ENCODE measurements around the gene OSBPL8.
"Not testable (repeated sequence)": the region's sequence is repeated elsewhere in the genome, so short reads cannot be mapped to it uniquely, and the experiment has no call there.

The OSBPL8 gene

GRCh38 chr12:76420222-76420621 is 139.3 kb downstream of the OSBPL8 start:
- no peak for DNase-seq (ENCODE audit: low read depth)

GRCh38 chr12:76417116-76417515 is 142.5 kb downstream of the OSBPL8 start:
- DNase-seq (ENCODE audit: low read depth) = no peak

GRCh38 chr12:76413121-76413520 is 146.4 kb downstream of the OSBPL8 start:
- no peak for DNase-seq (ENCODE audit: low read depth)

GRCh38 chr12:76410781-76411180 is 148.8 kb downstream of the OSBPL8 start:
- no peak for DNase-seq (ENCODE audit: low read depth)

- DNase-seq (ENCODE audit: low read depth) = no peak
Observed at GRCh38 chr12:76410371-76410770, 149.2 kb downstream of the OSBPL8 start.

GRCh38 chr12:76409074-76409473 is 150.5 kb downstream of the OSBPL8 start:
- DNase-seq (ENCODE audit: low read depth) = no peak

GRCh38 chr12:76407710-76408109 is 151.9 kb downstream of the OSBPL8 start:
- DNase-seq (ENCODE audit: low read depth) = no peak

GRCh38 chr12:76402259-76402658 is 157.3 kb downstream of the OSBPL8 start:
- no peak for DNase-seq (ENCODE audit: low read depth)

GRCh38 chr12:76400136-76400535 is 159.4 kb downstream of the OSBPL8 start:
- DNase-seq (ENCODE audit: low read depth) = no peak

GRCh38 chr12:76399040-76399439 is 160.5 kb downstream of the OSBPL8 start:
- DNase-seq (ENCODE audit: low read depth) = no peak

GRCh38 chr12:76398106-76398505 is 161.5 kb downstream of the OSBPL8 start:
- DNase-seq (ENCODE audit: low read depth) = no peak

GRCh38 chr12:76391461-76391860 is 168.1 kb downstream of the OSBPL8 start:
- no peak for DNase-seq (ENCODE audit: low read depth)

GRCh38 chr12:76387614-76388013 is 172.0 kb downstream of the OSBPL8 start:
- no peak for DNase-seq (ENCODE audit: low read depth)

GRCh38 chr12:76384560-76384959 is 175.0 kb downstream of the OSBPL8 start:
- no peak for DNase-seq (ENCODE audit: low read depth)

- no peak for DNase-seq (ENCODE audit: low read depth)
Observed at GRCh38 chr12:76383988-76384387, 175.6 kb downstream of the OSBPL8 start.

GRCh38 chr12:76379261-76379660 is 180.3 kb downstream of the OSBPL8 start:
- DNase-seq (ENCODE audit: low read depth) = no peak

GRCh38 chr12:76376876-76377275 is 182.7 kb downstream of the OSBPL8 start:
- not testable (repeated sequence) for DNase-seq (ENCODE audit: low read depth)

- DNase-seq (ENCODE audit: low read depth) = no peak
Observed at GRCh38 chr12:76375939-76376338, 183.6 kb downstream of the OSBPL8 start.

GRCh38 chr12:76375470-76375869 is 184.1 kb downstream of the OSBPL8 start:
- no peak for DNase-seq (ENCODE audit: low read depth)

- no peak for DNase-seq (ENCODE audit: low read depth)
Observed at GRCh38 chr12:76374386-76375020, 185.1 kb downstream of the OSBPL8 start.

GRCh38 chr12:76368230-76368629 is 191.3 kb downstream of the OSBPL8 start:
- DNase-seq (ENCODE audit: low read depth) = no peak

- DNase-seq (ENCODE audit: low read depth) = no peak
Observed at GRCh38 chr12:76366163-76366562, 193.4 kb downstream of the OSBPL8 start.

GRCh38 chr12:76364131-76364530 is 195.4 kb downstream of the OSBPL8 start:
- DNase-seq (ENCODE audit: low read depth) = not testable (repeated sequence)

GRCh38 chr12:76360316-76360715 is 199.3 kb downstream of the OSBPL8 start:
- no peak for DNase-seq (ENCODE audit: low read depth)

- no peak for DNase-seq (ENCODE audit: low read depth)
Observed at GRCh38 chr12:76356071-76356470, 203.5 kb downstream of the OSBPL8 start.

All from activated gamma-delta T cell treated with anti-CD3 and anti-CD28 coated beads, Interleukin-2, amount 50 U/mL, for 16 hours (primary cell).